Measurements from ENCODE around the gene TERF2IP. TPM values are rescaled to one million over a fixed set of nuclear protein-coding genes. Genes with fewer than 3 reads are reported as not detected.

Gene TERF2IP
- polyA plus RNA-seq, 1 donor (not counting 4 experiments of a cell fraction or from before 2014, with no cell fraction given) = 24.4 TPM

- H3K4me1 ChIP-seq (ENCODE audit: control insufficient read depth, extremely low read depth, insufficient read depth, low read length) = peaks cover 7% of the 10 kb centered on the region
- dilution Hi-C loops (cut with MboI; ENCODE audit: extremely low pct_ligation_motif_present, low sequenced_read_pairs) = no loop called here
- FAIRE-seq (no peak), DNase-seq (ENCODE audit: low read depth, low spot score) (no peak)
- H3K4me2 ChIP-seq (ENCODE audit: control insufficient read depth, extremely low read depth, insufficient read depth, low read depth, low read length) = no peak overlapping the region
- no peaks in the 10 kb centered on the region for H3K9me1 ChIP-seq (ENCODE audit: control insufficient read depth, extremely low read depth, insufficient read depth, low read length)
- peaks cover 12% of the 10 kb centered on the region for H3K79me2 ChIP-seq (ENCODE audit: control insufficient read depth, insufficient read depth, low read length)
- TF ChIP-seq, protein P1, sequence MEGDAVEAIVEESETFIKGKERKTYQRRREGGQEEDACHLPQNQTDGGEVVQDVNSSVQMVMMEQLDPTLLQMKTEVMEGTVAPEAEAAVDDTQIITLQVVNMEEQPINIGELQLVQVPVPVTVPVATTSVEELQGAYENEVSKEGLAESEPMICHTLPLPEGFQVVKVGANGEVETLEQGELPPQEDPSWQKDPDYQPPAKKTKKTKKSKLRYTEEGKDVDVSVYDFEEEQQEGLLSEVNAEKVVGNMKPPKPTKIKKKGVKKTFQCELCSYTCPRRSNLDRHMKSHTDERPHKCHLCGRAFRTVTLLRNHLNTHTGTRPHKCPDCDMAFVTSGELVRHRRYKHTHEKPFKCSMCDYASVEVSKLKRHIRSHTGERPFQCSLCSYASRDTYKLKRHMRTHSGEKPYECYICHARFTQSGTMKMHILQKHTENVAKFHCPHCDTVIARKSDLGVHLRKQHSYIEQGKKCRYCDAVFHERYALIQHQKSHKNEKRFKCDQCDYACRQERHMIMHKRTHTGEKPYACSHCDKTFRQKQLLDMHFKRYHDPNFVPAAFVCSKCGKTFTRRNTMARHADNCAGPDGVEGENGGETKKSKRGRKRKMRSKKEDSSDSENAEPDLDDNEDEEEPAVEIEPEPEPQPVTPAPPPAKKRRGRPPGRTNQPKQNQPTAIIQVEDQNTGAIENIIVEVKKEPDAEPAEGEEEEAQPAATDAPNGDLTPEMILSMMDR (optimal IDR thresholded peaks at IDR 0.05 in 1 of 3, IDR thresholded peaks at IDR 0.05 in 1 of 3, conservative IDR thresholded peaks at IDR 0.05 in 1 of 3; ENCODE audit: extremely low read depth in 1 of 3, insufficient read depth in 2 of 3, low read length in 3 of 3) = no peak
- TF ChIP-seq EZH2 (IDR thresholded peaks at IDR 0.05; ENCODE audit: low read length) = no peak
- no peak overlapping the region for H3K4me3 ChIP-seq (ENCODE audit: control insufficient read depth in 2 of 3, extremely low read depth in 1 of 3, insufficient read depth in 2 of 3, low read depth in 1 of 3, low read length in 3 of 3)
- H3K9ac ChIP-seq (ENCODE audit: control insufficient read depth, extremely low read depth, insufficient read depth, low read length) = no peak overlapping the region
- H4K20me1 ChIP-seq (ENCODE audit: control insufficient read depth, extremely low read depth, insufficient read depth, low read length) = no peaks in the 10 kb centered on the region
- H3K27ac ChIP-seq (ENCODE audit: control insufficient read depth, insufficient read depth, low read length) = no peak overlapping the region
- no peaks in the 10 kb centered on the region for H3K9me3 ChIP-seq (ENCODE audit: control insufficient read depth, low read depth, low read length)
- H3K36me3 ChIP-seq (ENCODE audit: control insufficient read depth in 2 of 2, extremely low read depth in 1 of 2, insufficient read depth in 2 of 2, low read length in 2 of 2) = peaks cover 29 to 31% of the 10 kb centered on the region in 2 experiments
- no peaks in the 10 kb centered on the region for H3K27me3 ChIP-seq (ENCODE audit: control insufficient read depth, extremely low read depth, insufficient read depth, low read length)
- no peak overlapping the region for H2AFZ ChIP-seq (ENCODE audit: control insufficient read depth, low read length)
These were observed 22.6 kb upstream of the TERF2IP start for GRCh38 chr16:75624921-75625334.

DNA sequence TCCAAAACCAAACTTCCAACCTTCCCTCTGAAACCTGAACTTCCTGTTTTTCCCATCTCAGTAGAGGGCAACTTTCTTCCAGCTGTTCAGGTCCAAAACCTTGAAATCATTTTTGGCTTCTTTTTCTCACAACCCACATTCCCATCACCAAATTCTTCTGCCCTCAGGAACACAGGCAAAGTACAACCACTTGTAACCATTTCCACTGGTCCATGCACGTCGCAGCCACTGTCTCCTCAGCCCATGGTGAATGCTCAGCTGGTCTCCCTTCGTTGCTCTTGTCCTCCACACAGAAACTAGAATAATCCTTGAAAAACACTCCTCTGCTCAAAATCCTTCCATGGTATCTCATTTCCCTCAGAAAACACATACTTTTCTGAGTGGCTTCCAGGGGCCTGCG is 20.8 kb upstream of the TERF2IP start:
- dilution Hi-C loops (cut with MboI; ENCODE audit: extremely low pct_ligation_motif_present, low sequenced_read_pairs) = no loop called here
- DNase-seq (ENCODE audit: low read depth, low spot score) = no peak
- Histone ChIP-seq H2AFZ (ENCODE audit: control insufficient read depth, low read length) (no peak overlapping the region), H3K27me3 (ENCODE audit: control insufficient read depth, extremely low read depth, insufficient read depth, low read length) (no peaks in the 10 kb centered on the region), H3K79me2 (ENCODE audit: control insufficient read depth, insufficient read depth, low read length) (peaks cover 5% of the 10 kb centered on the region), H3K27ac (ENCODE audit: control insufficient read depth, insufficient read depth, low read length) (no peak overlapping the region), H3K4me2 (ENCODE audit: control insufficient read depth, extremely low read depth, insufficient read depth, low read depth, low read length) (no peak overlapping the region), H3K9ac (ENCODE audit: control insufficient read depth, extremely low read depth, insufficient read depth, low read length) (no peak overlapping the region), H3K4me1 (ENCODE audit: control insufficient read depth, extremely low read depth, insufficient read depth, low read length) (peaks cover 4% of the 10 kb centered on the region), H3K36me3 (ENCODE audit: control insufficient read depth in 2 of 2, extremely low read depth in 1 of 2, insufficient read depth in 2 of 2, low read length in 2 of 2) (peaks cover 30% of the 10 kb centered on the region in 2 experiments), H3K4me3 (ENCODE audit: control insufficient read depth in 2 of 3, extremely low read depth in 1 of 3, insufficient read depth in 2 of 3, low read depth in 1 of 3, low read length in 3 of 3) (no peak overlapping the region), H4K20me1 (ENCODE audit: control insufficient read depth, extremely low read depth, insufficient read depth, low read length) (no peaks in the 10 kb centered on the region), H3K9me3 (ENCODE audit: control insufficient read depth, low read depth, low read length) (no peaks in the 10 kb centered on the region), H3K9me1 (ENCODE audit: control insufficient read depth, extremely low read depth, insufficient read depth, low read length) (no peaks in the 10 kb centered on the region)
- TF ChIP-seq, protein P1 (optimal IDR thresholded peaks at IDR 0.05 in 1 of 3, IDR thresholded peaks at IDR 0.05 in 1 of 3, conservative IDR thresholded peaks at IDR 0.05 in 1 of 3; ENCODE audit: extremely low read depth in 1 of 3, insufficient read depth in 2 of 3, low read length in 3 of 3) = no peak
- TF ChIP-seq EZH2 (IDR thresholded peaks at IDR 0.05; ENCODE audit: low read length) = no peak
- FAIRE-seq = no peak
